Nephron (organoid): ENCODE results near the gene DNER.

Experiments
- H3K27ac Mint-ChIP-seq, 3 experiments: 2 replicates each; pipeline ENCODE4 v1.8.0; 2020; ENCODE audit warnings: mixed read lengths in 3 of 3, mild to moderate bottlenecking in 2 of 3, moderate library complexity in 1 of 3
- H3K27me3 Mint-ChIP-seq: 2 replicates; pipeline ENCODE4 v1.8.0; 2021; ENCODE audit warnings: low read depth, mild to moderate bottlenecking, moderate library complexity, mixed read lengths
- H3K36me3 Mint-ChIP-seq: 2 replicates; pipeline ENCODE4 v1.8.0; 2020; ENCODE audit warnings: low read depth, mixed read lengths
- H3K4me1 Mint-ChIP-seq: 2 replicates; pipeline ENCODE4 v1.8.0; 2020; ENCODE audit warnings: mixed read lengths
- H3K4me3 Mint-ChIP-seq, 3 experiments: 2 replicates each; pipeline ENCODE4 v1.8.0; 2020; ENCODE audit warnings: mild to moderate bottlenecking in 3 of 3, mixed read lengths in 3 of 3, moderate library complexity in 2 of 3
- H3K9me3 Mint-ChIP-seq: 2 replicates; pipeline ENCODE4 v1.8.0; 2020; ENCODE audit warnings: mixed read lengths
- TF ChIP-seq, protein P1 (sequence below), 3 experiments: fragments of 200-600 bp; sonication (generic); IDR thresholded peaks; one replicate each; pipeline ENCODE4 v1.5.0; 2021; ENCODE audit warnings: antibody characterized with exemption in 3 of 3; ENCODE audit not compliant: unreplicated experiment in 3 of 3

Gene DNER

DNA sequence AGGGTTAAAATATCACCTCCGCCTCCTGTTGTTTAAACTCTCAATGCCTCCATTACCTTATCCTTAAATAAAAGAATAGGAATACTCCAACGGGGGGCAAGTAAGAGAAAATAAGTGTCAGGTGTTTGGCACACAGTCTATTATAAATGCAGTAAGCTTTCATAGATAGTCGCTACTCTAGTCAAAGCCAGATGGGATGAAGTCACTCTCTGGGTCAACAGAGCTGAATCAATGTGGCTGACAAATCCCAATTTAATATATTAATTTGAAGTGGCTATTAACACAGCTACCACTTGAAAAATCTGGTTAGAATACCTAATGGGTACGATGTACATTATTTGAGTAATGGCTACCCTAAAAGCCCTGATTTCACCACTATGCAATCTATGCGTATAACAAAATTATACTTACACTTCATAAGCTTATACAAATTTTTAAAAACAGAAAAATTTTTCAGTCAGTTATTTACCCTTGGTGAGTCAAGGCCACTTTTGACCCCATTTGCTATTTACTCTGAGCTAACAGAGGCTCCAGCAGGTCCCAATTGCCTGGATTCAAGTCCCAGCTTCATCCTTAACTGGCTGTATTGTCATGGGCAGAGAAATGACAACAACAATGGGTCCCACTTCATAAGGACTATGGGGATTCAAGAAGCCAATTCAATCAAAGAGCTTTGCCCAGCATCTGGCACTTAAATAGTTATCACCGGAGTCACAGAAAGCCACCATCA is 275.8 kb downstream of the DNER start:
- Mint-ChIP-seq H3K27ac (no peak overlapping the region), H3K4me3 (no peak overlapping the region), H3K36me3 (no peaks in the 10 kb centered on the region), H3K4me1 (peaks cover under 1% of the 10 kb centered on the region), H3K9me3 (no peaks in the 10 kb centered on the region), H3K27me3 (peaks cover 9% of the 10 kb centered on the region)
- TF ChIP-seq, protein P1, sequence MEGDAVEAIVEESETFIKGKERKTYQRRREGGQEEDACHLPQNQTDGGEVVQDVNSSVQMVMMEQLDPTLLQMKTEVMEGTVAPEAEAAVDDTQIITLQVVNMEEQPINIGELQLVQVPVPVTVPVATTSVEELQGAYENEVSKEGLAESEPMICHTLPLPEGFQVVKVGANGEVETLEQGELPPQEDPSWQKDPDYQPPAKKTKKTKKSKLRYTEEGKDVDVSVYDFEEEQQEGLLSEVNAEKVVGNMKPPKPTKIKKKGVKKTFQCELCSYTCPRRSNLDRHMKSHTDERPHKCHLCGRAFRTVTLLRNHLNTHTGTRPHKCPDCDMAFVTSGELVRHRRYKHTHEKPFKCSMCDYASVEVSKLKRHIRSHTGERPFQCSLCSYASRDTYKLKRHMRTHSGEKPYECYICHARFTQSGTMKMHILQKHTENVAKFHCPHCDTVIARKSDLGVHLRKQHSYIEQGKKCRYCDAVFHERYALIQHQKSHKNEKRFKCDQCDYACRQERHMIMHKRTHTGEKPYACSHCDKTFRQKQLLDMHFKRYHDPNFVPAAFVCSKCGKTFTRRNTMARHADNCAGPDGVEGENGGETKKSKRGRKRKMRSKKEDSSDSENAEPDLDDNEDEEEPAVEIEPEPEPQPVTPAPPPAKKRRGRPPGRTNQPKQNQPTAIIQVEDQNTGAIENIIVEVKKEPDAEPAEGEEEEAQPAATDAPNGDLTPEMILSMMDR (IDR thresholded peaks at IDR 0.05; ENCODE audit: unreplicated experiment in 3 of 3), result no peak

DNA sequence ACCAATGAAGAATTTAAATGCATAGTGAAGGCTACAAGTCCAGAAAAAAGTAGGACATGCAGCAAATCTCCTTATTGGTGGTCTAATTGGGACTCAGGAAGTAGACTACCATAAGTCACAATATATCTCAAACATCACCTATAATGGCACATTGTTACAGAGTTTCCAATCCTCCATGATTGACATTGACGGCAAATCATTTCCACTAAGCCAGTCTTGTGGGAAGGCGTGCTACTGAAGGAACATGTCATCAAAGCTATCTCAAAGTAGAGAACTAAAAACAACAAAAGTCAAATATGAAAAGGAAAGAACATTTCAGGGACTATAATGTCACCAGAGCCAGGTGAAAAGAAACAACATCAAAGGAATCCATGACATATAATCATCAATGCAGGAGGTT is 276.9 kb downstream of the DNER start:
- peaks cover 9% of the 10 kb centered on the region for H3K27me3 Mint-ChIP-seq
- H3K27ac Mint-ChIP-seq, result no peak overlapping the region
- no peak overlapping the region for H3K4me3 Mint-ChIP-seq
- H3K9me3 Mint-ChIP-seq, result no peaks in the 10 kb centered on the region
- no peaks in the 10 kb centered on the region for H3K4me1 Mint-ChIP-seq
- H3K36me3 Mint-ChIP-seq, result no peaks in the 10 kb centered on the region
- TF ChIP-seq, protein P1 (IDR thresholded peaks at IDR 0.05; ENCODE audit: unreplicated experiment in 3 of 3), result no peak

DNA sequence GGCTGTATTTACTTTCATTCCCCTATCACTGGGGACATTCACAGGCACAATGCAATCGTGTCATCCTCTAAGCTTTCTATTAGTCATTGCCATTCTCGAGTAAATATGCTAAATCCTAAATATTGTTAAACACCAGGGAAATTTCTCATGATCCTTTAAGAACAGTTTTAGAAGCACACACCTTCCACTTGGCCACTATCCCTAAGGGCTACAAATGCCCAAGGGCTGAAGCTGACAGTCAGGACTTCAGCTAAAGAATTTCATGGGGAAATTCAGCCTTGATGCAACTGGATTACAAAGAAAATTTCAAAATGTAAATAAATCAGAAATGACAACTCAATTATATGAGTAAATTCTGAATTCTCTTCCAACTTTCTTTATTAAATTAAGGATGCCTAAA is 280.2 kb downstream of the DNER start:
- H3K27ac Mint-ChIP-seq, result no peak overlapping the region
- H3K4me3 Mint-ChIP-seq, result no peak overlapping the region
- TF ChIP-seq, protein P1 (IDR thresholded peaks at IDR 0.05; ENCODE audit: unreplicated experiment in 3 of 3), result no peak
- H3K4me1 Mint-ChIP-seq, result peaks cover 15% of the 10 kb centered on the region
- peaks cover 5% of the 10 kb centered on the region for H3K27me3 Mint-ChIP-seq
- H3K9me3 Mint-ChIP-seq, result no peaks in the 10 kb centered on the region
- H3K36me3 Mint-ChIP-seq, result no peaks in the 10 kb centered on the region

DNA sequence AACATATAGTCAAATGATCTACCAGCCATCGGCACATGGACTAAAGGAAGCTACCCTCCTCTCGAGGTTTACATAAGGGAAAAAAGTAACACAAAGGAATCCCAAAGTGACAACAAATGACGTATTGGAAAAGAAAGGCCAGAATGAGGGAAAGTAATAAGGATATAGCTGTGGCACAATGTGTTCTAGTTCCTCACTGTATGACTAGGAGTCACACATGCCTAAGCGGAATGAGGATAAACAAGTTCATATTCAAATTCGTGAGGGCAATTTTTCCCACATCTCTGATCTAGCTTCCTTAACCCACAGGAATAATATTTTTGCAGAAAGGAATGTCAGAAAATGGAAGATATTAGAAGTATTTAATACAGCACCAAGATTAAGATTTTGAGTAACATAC is 281.0 kb downstream of the DNER start:
- no peaks in the 10 kb centered on the region for H3K36me3 Mint-ChIP-seq
- no peak overlapping the region for H3K4me3 Mint-ChIP-seq
- no peak overlapping the region for H3K27ac Mint-ChIP-seq
- H3K27me3 Mint-ChIP-seq, result peaks cover 5% of the 10 kb centered on the region
- peaks cover 18% of the 10 kb centered on the region for H3K4me1 Mint-ChIP-seq
- TF ChIP-seq, protein P1 (IDR thresholded peaks at IDR 0.05; ENCODE audit: unreplicated experiment in 3 of 3), result no peak
- no peaks in the 10 kb centered on the region for H3K9me3 Mint-ChIP-seq

DNA sequence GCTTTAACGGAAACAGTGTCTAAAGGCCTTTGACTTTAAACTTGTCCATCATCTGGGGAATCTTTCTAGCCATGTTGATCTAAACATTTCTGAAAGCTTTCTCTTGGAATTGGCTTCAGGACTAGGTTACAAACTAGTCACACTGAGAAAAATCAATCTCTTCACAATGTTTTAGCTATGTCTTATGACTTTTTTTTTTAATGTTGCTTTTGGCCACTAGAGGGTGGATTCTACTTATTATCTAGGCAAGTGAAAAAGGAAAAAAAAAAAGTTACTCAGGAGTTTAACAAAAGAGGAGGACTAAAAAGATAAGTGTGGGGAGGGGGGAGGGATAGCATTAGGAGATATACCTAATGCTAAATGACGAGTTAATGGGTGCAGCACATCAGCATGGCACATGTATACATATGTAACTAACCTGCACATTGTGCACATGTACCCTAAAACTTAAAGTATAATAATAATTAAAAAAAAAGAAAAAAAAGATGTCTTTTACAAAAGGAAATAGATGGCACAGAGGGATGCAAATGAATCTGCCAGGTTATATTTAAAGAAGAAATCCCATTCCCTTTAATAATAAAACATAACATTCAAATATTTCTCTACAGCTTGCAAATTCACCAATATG is 282.9 kb downstream of the DNER start:
- TF ChIP-seq, protein P1 (IDR thresholded peaks at IDR 0.05; ENCODE audit: unreplicated experiment in 3 of 3), result peak; percentile 49 to 61 (median 55)
- Mint-ChIP-seq H3K4me3 (no peak overlapping the region), H3K9me3 (no peaks in the 10 kb centered on the region)

DNA sequence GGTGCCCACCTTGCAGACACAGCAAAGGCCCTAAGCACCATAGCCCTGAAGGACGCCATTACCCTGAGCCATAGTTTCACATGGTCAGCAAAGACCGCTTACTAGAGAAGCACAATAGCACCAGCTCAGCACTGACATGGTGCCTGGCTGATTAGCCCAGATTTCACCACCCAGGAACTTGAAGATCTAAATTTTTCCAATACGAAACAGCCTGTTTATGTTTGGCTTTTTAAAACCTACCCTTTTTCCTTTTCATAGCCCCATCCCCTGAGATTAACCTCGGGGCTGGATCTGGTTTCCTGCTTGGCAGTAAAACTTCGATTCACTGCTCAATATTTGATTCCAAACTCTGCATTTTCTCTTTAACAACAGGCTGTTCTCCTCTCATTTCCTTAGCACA is 284.8 kb downstream of the DNER start:
- Mint-ChIP-seq H3K4me3 (no peak overlapping the region), H3K27me3 (no peaks in the 10 kb centered on the region), H3K27ac (peak overlapping the region in 1 of 3 experiments; percentile 7), H3K4me1 (peaks cover 22% of the 10 kb centered on the region), H3K36me3 (no peaks in the 10 kb centered on the region), H3K9me3 (no peaks in the 10 kb centered on the region)
- TF ChIP-seq, protein P1 (IDR thresholded peaks at IDR 0.05; ENCODE audit: unreplicated experiment in 3 of 3), result no peak

More for the DNA sequence above, 282.9 kb downstream of the DNER start:
- Mint-ChIP-seq H3K27ac (peak overlapping the region in 1 of 3 experiments; percentile 57), H3K36me3 (no peaks in the 10 kb centered on the region), H3K27me3 (no peaks in the 10 kb centered on the region), H3K4me1 (peaks cover 21% of the 10 kb centered on the region)
